Gastrocnemius medialis (tissue), 4 donors: Measurements from ENCODE around the gene METAP1.

Experiments used
- POLR2A ChIP-seq, 2 donors: fragments of 450-650 bp; IDR thresholded peaks; one replicate each; pipeline ENCODE4 v1.6.1; 2017; ENCODE audit warnings: antibody characterized with exemption in 2 of 2, mild to moderate bottlenecking in 2 of 2, moderate library complexity in 2 of 2
- TF ChIP-seq, protein P1 (sequence below), 5 experiments: fragments of 450-650 bp in 3 of 5; fragments of 200-600 bp in 2 of 5; sonication (generic) in 2 of 5; IDR thresholded peaks in 4 of 5; conservative IDR thresholded peaks in 1 of 5; 1 replicate in 4 of 5; 2 replicates in 1 of 5; pipeline ENCODE4 v1.5.1; 2016 to 2019; ENCODE audit warnings: antibody characterized with exemption in 5 of 5, mild to moderate bottlenecking in 3 of 5, moderate library complexity in 3 of 5

DNA sequence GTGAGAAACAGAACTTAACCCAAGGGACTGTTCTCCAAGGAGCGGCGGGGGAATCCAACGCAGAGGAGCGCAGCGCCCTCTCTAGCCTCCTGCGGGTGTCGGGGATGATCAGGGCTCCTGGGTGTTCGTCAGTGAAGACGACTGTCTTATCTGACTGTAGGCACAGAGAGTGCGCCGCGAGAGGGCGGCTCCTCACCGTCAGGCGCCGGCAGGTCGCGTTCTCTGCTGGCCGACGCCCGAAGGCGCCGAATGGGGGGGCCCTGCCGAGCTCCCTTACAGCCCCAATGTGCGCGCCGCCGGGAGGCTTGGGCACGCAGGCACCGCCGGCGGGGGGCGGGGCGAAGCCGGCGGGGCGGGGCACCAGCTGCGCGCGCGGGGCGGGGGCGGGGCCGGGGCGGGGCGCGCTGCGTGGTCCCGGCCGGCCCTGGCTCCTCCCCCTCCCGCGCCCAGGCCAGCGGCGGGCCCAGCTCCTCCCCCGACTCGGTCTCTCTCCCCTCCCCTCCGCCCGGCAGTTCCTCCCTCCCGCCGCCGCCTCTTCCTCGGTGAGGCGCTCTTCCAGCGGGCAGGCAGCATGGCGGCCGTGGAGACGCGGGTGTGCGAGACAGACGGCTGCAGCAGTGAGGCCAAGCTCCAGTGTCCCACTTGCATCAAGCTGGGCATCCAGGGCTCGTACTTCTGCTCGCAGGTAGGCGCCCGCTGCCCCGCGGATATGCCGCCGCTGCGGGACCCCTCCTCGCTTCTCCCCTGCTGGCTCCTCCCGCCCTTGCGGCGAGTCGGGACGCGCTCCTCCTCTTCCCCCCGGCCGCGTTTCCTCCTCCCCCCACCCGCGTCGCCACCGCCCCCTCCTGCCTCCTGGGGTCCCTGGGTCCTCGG is at the start of gene METAP1:
- TF ChIP-seq POLR2A (IDR thresholded peaks at IDR 0.05): peak; percentile 70 to 75
- TF ChIP-seq, protein P1, sequence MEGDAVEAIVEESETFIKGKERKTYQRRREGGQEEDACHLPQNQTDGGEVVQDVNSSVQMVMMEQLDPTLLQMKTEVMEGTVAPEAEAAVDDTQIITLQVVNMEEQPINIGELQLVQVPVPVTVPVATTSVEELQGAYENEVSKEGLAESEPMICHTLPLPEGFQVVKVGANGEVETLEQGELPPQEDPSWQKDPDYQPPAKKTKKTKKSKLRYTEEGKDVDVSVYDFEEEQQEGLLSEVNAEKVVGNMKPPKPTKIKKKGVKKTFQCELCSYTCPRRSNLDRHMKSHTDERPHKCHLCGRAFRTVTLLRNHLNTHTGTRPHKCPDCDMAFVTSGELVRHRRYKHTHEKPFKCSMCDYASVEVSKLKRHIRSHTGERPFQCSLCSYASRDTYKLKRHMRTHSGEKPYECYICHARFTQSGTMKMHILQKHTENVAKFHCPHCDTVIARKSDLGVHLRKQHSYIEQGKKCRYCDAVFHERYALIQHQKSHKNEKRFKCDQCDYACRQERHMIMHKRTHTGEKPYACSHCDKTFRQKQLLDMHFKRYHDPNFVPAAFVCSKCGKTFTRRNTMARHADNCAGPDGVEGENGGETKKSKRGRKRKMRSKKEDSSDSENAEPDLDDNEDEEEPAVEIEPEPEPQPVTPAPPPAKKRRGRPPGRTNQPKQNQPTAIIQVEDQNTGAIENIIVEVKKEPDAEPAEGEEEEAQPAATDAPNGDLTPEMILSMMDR (IDR thresholded peaks at IDR 0.05 in 4 of 5, conservative IDR thresholded peaks at IDR 0.05 in 1 of 5): peak; percentile 55 to 69 (median 56)
